Osteoblast (primary cell): Measurements from ENCODE around the gene ERCC3. TPM values are rescaled to one million over a fixed set of nuclear protein-coding genes. Genes with fewer than 3 reads are reported as not detected.

Experiments
- DNase-seq: peaks from one replicate; pipeline ENCODE4 v3.0.0; 2011; ENCODE audit warnings: low spot score, mixed read lengths; ENCODE audit not compliant: insufficient read length; ENCODE audit errors: missing footprints
- H2AFZ ChIP-seq: 2 replicates; pipeline ENCODE4 v1.6.0; 2011; ENCODE audit warnings: mild to moderate bottlenecking, low read length
- H3K27ac ChIP-seq: 2 replicates; pipeline ENCODE4 v1.5.1; 2011; ENCODE audit warnings: mild to moderate bottlenecking, low read depth, low read length, moderate library complexity
- H3K27me3 ChIP-seq: 2 replicates; pipeline ENCODE4 v1.6.0; 2012; ENCODE audit warnings: mild to moderate bottlenecking, control low read depth, inconsistent platforms, low read length, moderate library complexity; ENCODE audit not compliant: insufficient read depth
- H3K36me3 ChIP-seq: 2 replicates; pipeline ENCODE4 v1.5.1; 2011; ENCODE audit warnings: mild to moderate bottlenecking, low read length, control low read depth, moderate library complexity; ENCODE audit not compliant: insufficient read depth
- H3K4me1 ChIP-seq: 2 replicates; pipeline ENCODE4 v1.5.1; 2011; ENCODE audit warnings: mild to moderate bottlenecking, low read length, control low read depth, moderate library complexity; ENCODE audit not compliant: insufficient read depth
- H3K4me2 ChIP-seq: 2 replicates; pipeline ENCODE4 v1.6.0; 2011; ENCODE audit warnings: mild to moderate bottlenecking, low read length; ENCODE audit not compliant: insufficient read depth
- H3K4me3 ChIP-seq: fragments of 200-600 bp; sonication (generic); 3 replicates; pipeline ENCODE4 v1.5.1; 2012; ENCODE audit warnings: mild to moderate bottlenecking, low read length, inconsistent platforms; ENCODE audit not compliant: insufficient read depth
- H3K79me2 ChIP-seq: 2 replicates; pipeline ENCODE4 v1.6.0; 2012; ENCODE audit warnings: mild to moderate bottlenecking, low read length, control low read depth, inconsistent platforms; ENCODE audit not compliant: insufficient read depth
- H3K9me3 ChIP-seq: 2 replicates; pipeline ENCODE4 v1.5.1; 2011; ENCODE audit warnings: low read depth, low read length, control low read depth
- H4K20me1 ChIP-seq: 2 replicates; pipeline ENCODE4 v1.6.0; 2012; ENCODE audit warnings: mild to moderate bottlenecking, low read length, control low read depth; ENCODE audit not compliant: insufficient read depth
- CTCF ChIP-seq: IDR thresholded peaks from 2 replicates; pipeline ENCODE4 v1.5.1; 2011; ENCODE audit warnings: mild to moderate bottlenecking, low read depth, low read length, moderate library complexity; ENCODE audit errors: extremely low read depth
- total RNA-seq: library from RNA; depleted of rRNA; stranded (reverse); fragments of >200 nt; gene quantifications from 2 replicates; pipeline ENCODE4 v1.2.3, GENCODE V29; 2012

ERCC3 gene
- total RNA-seq, 1 donor: 43.1 TPM

GRCh38 chr2:127259355-127259754 is 34.6 kb downstream of the ERCC3 start:
- Histone ChIP-seq H2AFZ (no peak overlapping the region), H3K27ac (no peak overlapping the region), H3K36me3 (peaks cover 47% of the 10 kb centered on the region), H3K27me3 (no peaks in the 10 kb centered on the region), H3K9me3 (no peaks in the 10 kb centered on the region), H3K79me2 (no peaks in the 10 kb centered on the region), H3K4me3 (no peak overlapping the region), H3K4me2 (no peak overlapping the region), H3K4me1 (peaks cover 3% of the 10 kb centered on the region), H4K20me1 (no peaks in the 10 kb centered on the region)
- no peak for DNase-seq
- TF ChIP-seq CTCF: no peak

DNA sequence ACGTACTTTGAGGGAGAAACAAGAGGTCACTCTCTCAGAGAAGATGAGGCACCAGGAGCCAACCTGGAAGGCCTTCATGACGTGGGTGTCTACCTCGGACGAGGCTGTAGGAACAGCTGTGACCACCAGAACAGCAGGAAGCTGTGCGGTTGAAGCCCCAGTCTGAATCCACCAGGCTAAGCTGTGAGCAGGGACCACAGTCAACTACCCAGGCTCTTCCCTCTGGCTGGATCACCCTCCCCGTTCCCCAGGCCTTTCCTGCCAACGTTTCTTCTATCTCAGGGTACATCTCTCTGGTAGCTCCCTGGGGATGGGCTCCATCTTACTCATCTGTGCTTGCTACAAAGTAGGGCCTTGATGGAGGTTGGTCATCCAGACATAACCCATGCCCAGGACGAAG is 37.1 kb downstream of the ERCC3 start:
- Histone ChIP-seq H3K4me2 (no peak overlapping the region), H3K4me1 (peaks cover 4% of the 10 kb centered on the region), H4K20me1 (no peaks in the 10 kb centered on the region), H3K4me3 (no peak overlapping the region), H3K79me2 (no peaks in the 10 kb centered on the region), H2AFZ (no peak overlapping the region), H3K27ac (no peak overlapping the region), H3K9me3 (no peaks in the 10 kb centered on the region), H3K27me3 (no peaks in the 10 kb centered on the region), H3K36me3 (peaks cover 47% of the 10 kb centered on the region)
- no peak for DNase-seq
- TF ChIP-seq CTCF: no peak

- H3K4me1 ChIP-seq: peaks cover 4% of the 10 kb centered on the region
- no peaks in the 10 kb centered on the region for H4K20me1 ChIP-seq
- no peak overlapping the region for H2AFZ ChIP-seq
- H3K36me3 ChIP-seq: peaks cover 47% of the 10 kb centered on the region
- TF ChIP-seq CTCF: no peak
- no peaks in the 10 kb centered on the region for H3K79me2 ChIP-seq
- H3K9me3 ChIP-seq: no peaks in the 10 kb centered on the region
- no peak overlapping the region for H3K4me3 ChIP-seq
- no peak overlapping the region for H3K27ac ChIP-seq
- no peak overlapping the region for H3K4me2 ChIP-seq
- H3K27me3 ChIP-seq: no peaks in the 10 kb centered on the region
- DNase-seq: no peak
Observed at GRCh38 chr2:127256381-127256780, 37.6 kb downstream of the ERCC3 start.

- Histone ChIP-seq H3K79me2 (no peaks in the 10 kb centered on the region), H3K4me2 (no peak overlapping the region), H3K27me3 (no peaks in the 10 kb centered on the region), H3K9me3 (no peaks in the 10 kb centered on the region), H2AFZ (no peak overlapping the region), H3K4me1 (peaks cover 4% of the 10 kb centered on the region), H3K4me3 (no peak overlapping the region), H3K27ac (no peak overlapping the region), H4K20me1 (no peaks in the 10 kb centered on the region), H3K36me3 (peaks cover 41% of the 10 kb centered on the region)
- TF ChIP-seq CTCF: no peak
- DNase-seq: no peak
Observed at GRCh38 chr2:127255721-127256120, 38.2 kb downstream of the ERCC3 start.
